GM23338 (cell line): ENCODE data around the gene SLC5A6. TPM values are rescaled to one million over a fixed set of nuclear protein-coding genes. Genes with fewer than 3 reads are reported as not detected.

Source experiments
- ATAC-seq: fragments of 200-7000 bp; cut with Tn5 transposase; 3 replicates; pipeline ENCODE4 v1.9.1; 2020
- DNase-seq: peaks from one replicate; pipeline ENCODE4 v3.0.0-alpha.2; 2015; ENCODE audit warnings: low spot score
- H2AFZ ChIP-seq: fragments of 200-600 bp; sonication (generic); 2 replicates; pipeline ENCODE4 v1.8.0; 2016; ENCODE audit warnings: antibody characterized with exemption, mild to moderate bottlenecking, moderate library complexity
- H3F3A ChIP-seq: fragments of 200-600 bp; sonication (generic); replicated peaks from 2 replicates; pipeline ENCODE4 v1.8.0; 2017; ENCODE audit warnings: antibody characterized with exemption, mixed run types, low read depth
- H3K27ac ChIP-seq: fragments of 200-600 bp; sonication (generic); 2 replicates; pipeline ENCODE4 v1.6.1; 2016; ENCODE audit warnings: low read depth
- H3K27me3 ChIP-seq: fragments of 200-600 bp; sonication (generic); 2 replicates; pipeline ENCODE4 v1.8.0; 2016; ENCODE audit warnings: mild to moderate bottlenecking, mixed run types, moderate library complexity; ENCODE audit not compliant: insufficient read depth
- H3K36me3 ChIP-seq: fragments of 200-600 bp; sonication (generic); 2 replicates; pipeline ENCODE4 v1.8.0; 2016; ENCODE audit warnings: mild to moderate bottlenecking; ENCODE audit not compliant: insufficient read depth
- H3K4me1 ChIP-seq: fragments of 200-600 bp; sonication (generic); 2 replicates; pipeline ENCODE4 v1.8.0; 2016; ENCODE audit warnings: mild to moderate bottlenecking, moderate library complexity; ENCODE audit not compliant: insufficient read depth
- H3K4me2 ChIP-seq: fragments of 200-600 bp; sonication (generic); 2 replicates; pipeline ENCODE4 v1.7.1; 2017; ENCODE audit warnings: mixed run types
- H3K4me3 ChIP-seq: fragments of 200-600 bp; sonication (generic); 2 replicates; pipeline ENCODE4 v1.6.1; 2016; ENCODE audit warnings: mixed run types
- H3K79me2 ChIP-seq: fragments of 200-600 bp; sonication (generic); replicated peaks from 2 replicates; pipeline ENCODE4 v1.8.0; 2017; ENCODE audit warnings: mild to moderate bottlenecking; ENCODE audit not compliant: insufficient read depth
- H3K9me2 ChIP-seq: fragments of 200-600 bp; sonication (generic); 2 replicates; pipeline ENCODE4 v1.8.0; 2017; ENCODE audit not compliant: insufficient read depth
- H4K20me1 ChIP-seq: fragments of 200-600 bp; sonication (generic); replicated peaks from 2 replicates; pipeline ENCODE4 v1.8.0; 2017; ENCODE audit warnings: mild to moderate bottlenecking; ENCODE audit not compliant: insufficient read depth
- H3K27ac Mint-ChIP-seq: 2 replicates; pipeline ENCODE4 v1.8.0; 2020; ENCODE audit warnings: inconsistent platforms, mild to moderate bottlenecking, moderate library complexity, mixed read lengths
- H3K27me3 Mint-ChIP-seq: 3 replicates; pipeline ENCODE4 v1.8.0; 2022; ENCODE audit warnings: low read depth, mild to moderate bottlenecking, moderate library complexity, mixed read lengths, inconsistent platforms; ENCODE audit not compliant: insufficient read depth, poor library complexity
- H3K36me3 Mint-ChIP-seq: 3 replicates; pipeline ENCODE4 v1.8.0; 2021; ENCODE audit warnings: low read depth, mild to moderate bottlenecking, inconsistent platforms, moderate library complexity, mixed read lengths
- H3K4me1 Mint-ChIP-seq: 3 replicates; pipeline ENCODE4 v1.8.0; 2020; ENCODE audit warnings: mild to moderate bottlenecking, inconsistent platforms, mixed read lengths
- H3K4me3 Mint-ChIP-seq: 3 replicates; pipeline ENCODE4 v1.8.0; 2021; ENCODE audit warnings: moderate library complexity, mild to moderate bottlenecking, inconsistent platforms, mixed read lengths
- H3K9me3 Mint-ChIP-seq: 3 replicates; pipeline ENCODE4 v1.8.0; 2020; ENCODE audit warnings: moderate library complexity, mild to moderate bottlenecking, inconsistent platforms, mixed read lengths
- CREB1 ChIP-seq: fragments of 250-450 bp; sonication (Bioruptor Pico); IDR thresholded peaks from 2 replicates; pipeline ENCODE4 v1.5.0; 2020; ENCODE audit warnings: low read depth, mild to moderate bottlenecking, moderate library complexity
- EZH2 ChIP-seq: fragments of 200-600 bp; sonication (generic); IDR thresholded peaks from one replicate; pipeline ENCODE4 v1.8.0; 2017; ENCODE audit warnings: antibody characterized with exemption, mild to moderate bottlenecking, low read depth; ENCODE audit not compliant: unreplicated experiment
- EZH2phosphoT487 ChIP-seq: fragments of 200-600 bp; sonication (generic); IDR thresholded peaks from one replicate; pipeline ENCODE4 v1.8.1; 2018; ENCODE audit warnings: antibody characterized with exemption; ENCODE audit not compliant: unreplicated experiment
- JUNB ChIP-seq: IDR thresholded peaks from one replicate; pipeline ENCODE4 v1.6.1; 2016; ENCODE audit warnings: antibody characterized with exemption; ENCODE audit not compliant: unreplicated experiment
- NANOG ChIP-seq: IDR thresholded peaks from 2 replicates; pipeline ENCODE4 v1.6.1; 2016; ENCODE audit warnings: antibody characterized with exemption, borderline replicate concordance
- POLR2AphosphoS5 ChIP-seq: IDR thresholded peaks from 2 replicates; pipeline ENCODE4 v1.6.1; 2016; ENCODE audit warnings: antibody characterized with exemption, low read depth
- ZNF114 ChIP-seq: fragments of 250-450 bp; sonication (Bioruptor Pico); IDR thresholded peaks from 2 replicates; pipeline ENCODE4 v1.5.0; 2020; ENCODE audit warnings: mild to moderate bottlenecking, moderate library complexity
- ZNF331 ChIP-seq: fragments of 250-450 bp; sonication (Bioruptor Pico); IDR thresholded peaks from 2 replicates; pipeline ENCODE4 v1.5.0; 2020; ENCODE audit warnings: low read depth, mild to moderate bottlenecking, moderate library complexity
- polyA plus RNA-seq: library from polyadenylated mRNA; unstranded; fragments of >200 nt; fragmentation: Nextera tagmentation; extraction: Ambion mirVana; gene quantifications from 2 replicates; pipeline ENCODE4 v1.2.1, GENCODE V29; 2016
- total RNA-seq: library from RNA; depleted of rRNA; stranded (reverse); fragments of >200 nt; shearing (Covaris generic); gene quantifications from 2 replicates; pipeline ENCODE4 v1.2.3, GENCODE V29; 2014
- TF ChIP-seq, protein P1 (sequence below): IDR thresholded peaks from 2 replicates; pipeline ENCODE4 v1.6.1; 2016; ENCODE audit warnings: antibody characterized with exemption
- TF ChIP-seq, protein P2 (sequence below): IDR thresholded peaks from one replicate; pipeline ENCODE4 v1.6.1; 2018; ENCODE audit warnings: antibody characterized with exemption; ENCODE audit not compliant: unreplicated experiment
- TF ChIP-seq, protein P3 (sequence below), 2 experiments: fragments of 200-600 bp in 1 of 2; sonication (generic) in 1 of 2; conservative IDR thresholded peaks; 2 replicates each; pipeline versions ENCODE4 v1.5.1 to v1.6.1; 2016 to 2017; ENCODE audit warnings: antibody characterized with exemption in 2 of 2, low read depth in 2 of 2, mild to moderate bottlenecking in 2 of 2, moderate library complexity in 1 of 2

Gene SLC5A6
- total and polyA plus RNA-seq, 2 experiments from 2014 or later, result 44.3 to 153 TPM

DNA sequence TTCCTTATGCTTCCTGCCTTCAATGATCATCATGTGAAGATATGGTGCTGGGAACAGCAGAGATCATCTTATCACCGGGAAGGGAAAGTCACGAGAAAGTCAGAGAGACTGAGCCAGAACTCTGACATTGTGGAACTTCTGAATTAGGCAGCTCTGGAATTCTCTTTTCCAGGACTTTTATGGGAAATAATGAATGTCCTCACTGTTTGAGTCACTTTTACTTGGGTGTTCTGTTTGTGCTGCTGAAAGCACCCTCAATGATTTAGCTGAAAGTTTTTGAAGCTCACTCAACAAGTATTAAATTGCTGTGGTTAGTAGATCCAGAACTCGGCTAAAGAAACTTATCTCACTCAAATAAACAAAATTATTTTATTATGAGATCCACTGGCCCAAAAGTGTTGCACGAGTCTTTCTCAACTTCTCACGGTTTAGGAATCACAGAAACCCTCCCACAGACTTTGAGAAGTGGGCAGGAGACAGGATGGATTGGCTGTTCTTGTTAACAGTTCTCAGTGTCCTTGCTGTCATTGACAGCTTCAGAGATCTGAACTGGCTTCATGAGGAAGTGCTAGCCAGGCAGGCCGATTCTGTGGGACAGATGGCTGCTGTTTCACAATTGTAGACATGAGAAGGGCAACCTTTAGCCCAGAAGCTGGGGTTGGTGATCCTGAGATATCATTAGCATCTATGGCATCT lies 26.6 kb downstream of the SLC5A6 start (continued):
- TF ChIP-seq, protein P1, sequence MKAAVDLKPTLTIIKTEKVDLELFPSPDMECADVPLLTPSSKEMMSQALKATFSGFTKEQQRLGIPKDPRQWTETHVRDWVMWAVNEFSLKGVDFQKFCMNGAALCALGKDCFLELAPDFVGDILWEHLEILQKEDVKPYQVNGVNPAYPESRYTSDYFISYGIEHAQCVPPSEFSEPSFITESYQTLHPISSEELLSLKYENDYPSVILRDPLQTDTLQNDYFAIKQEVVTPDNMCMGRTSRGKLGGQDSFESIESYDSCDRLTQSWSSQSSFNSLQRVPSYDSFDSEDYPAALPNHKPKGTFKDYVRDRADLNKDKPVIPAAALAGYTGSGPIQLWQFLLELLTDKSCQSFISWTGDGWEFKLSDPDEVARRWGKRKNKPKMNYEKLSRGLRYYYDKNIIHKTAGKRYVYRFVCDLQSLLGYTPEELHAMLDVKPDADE, result no peak
- no peak for TF ChIP-seq EZH2phosphoT487
- no peak for TF ChIP-seq CREB1
- TF ChIP-seq, protein P2, sequence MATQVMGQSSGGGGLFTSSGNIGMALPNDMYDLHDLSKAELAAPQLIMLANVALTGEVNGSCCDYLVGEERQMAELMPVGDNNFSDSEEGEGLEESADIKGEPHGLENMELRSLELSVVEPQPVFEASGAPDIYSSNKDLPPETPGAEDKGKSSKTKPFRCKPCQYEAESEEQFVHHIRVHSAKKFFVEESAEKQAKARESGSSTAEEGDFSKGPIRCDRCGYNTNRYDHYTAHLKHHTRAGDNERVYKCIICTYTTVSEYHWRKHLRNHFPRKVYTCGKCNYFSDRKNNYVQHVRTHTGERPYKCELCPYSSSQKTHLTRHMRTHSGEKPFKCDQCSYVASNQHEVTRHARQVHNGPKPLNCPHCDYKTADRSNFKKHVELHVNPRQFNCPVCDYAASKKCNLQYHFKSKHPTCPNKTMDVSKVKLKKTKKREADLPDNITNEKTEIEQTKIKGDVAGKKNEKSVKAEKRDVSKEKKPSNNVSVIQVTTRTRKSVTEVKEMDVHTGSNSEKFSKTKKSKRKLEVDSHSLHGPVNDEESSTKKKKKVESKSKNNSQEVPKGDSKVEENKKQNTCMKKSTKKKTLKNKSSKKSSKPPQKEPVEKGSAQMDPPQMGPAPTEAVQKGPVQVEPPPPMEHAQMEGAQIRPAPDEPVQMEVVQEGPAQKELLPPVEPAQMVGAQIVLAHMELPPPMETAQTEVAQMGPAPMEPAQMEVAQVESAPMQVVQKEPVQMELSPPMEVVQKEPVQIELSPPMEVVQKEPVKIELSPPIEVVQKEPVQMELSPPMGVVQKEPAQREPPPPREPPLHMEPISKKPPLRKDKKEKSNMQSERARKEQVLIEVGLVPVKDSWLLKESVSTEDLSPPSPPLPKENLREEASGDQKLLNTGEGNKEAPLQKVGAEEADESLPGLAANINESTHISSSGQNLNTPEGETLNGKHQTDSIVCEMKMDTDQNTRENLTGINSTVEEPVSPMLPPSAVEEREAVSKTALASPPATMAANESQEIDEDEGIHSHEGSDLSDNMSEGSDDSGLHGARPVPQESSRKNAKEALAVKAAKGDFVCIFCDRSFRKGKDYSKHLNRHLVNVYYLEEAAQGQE, result no peak
- TF ChIP-seq, protein P3, sequence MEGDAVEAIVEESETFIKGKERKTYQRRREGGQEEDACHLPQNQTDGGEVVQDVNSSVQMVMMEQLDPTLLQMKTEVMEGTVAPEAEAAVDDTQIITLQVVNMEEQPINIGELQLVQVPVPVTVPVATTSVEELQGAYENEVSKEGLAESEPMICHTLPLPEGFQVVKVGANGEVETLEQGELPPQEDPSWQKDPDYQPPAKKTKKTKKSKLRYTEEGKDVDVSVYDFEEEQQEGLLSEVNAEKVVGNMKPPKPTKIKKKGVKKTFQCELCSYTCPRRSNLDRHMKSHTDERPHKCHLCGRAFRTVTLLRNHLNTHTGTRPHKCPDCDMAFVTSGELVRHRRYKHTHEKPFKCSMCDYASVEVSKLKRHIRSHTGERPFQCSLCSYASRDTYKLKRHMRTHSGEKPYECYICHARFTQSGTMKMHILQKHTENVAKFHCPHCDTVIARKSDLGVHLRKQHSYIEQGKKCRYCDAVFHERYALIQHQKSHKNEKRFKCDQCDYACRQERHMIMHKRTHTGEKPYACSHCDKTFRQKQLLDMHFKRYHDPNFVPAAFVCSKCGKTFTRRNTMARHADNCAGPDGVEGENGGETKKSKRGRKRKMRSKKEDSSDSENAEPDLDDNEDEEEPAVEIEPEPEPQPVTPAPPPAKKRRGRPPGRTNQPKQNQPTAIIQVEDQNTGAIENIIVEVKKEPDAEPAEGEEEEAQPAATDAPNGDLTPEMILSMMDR (conservative IDR thresholded peaks at IDR 0.05; ENCODE audit: low read depth in 2 of 2), result no peak

DNA sequence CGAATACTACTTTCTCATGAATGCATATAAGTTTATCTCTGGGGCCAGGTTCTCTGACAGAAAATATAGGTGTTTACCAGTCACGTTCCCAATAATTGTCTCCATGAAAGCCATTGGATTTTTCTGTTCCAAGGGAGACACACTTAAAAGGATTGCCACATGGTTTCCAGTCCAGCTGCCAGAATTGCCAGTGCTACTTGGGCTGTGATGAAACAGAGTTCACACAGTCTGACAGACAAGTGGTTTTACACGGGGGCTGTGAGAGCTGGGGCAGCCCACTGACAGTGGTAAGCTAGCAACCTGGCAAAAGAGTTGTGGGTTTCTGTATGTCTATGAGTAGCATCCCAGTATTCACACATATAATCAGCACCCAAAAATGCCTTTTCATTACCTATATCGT lies 28.0 kb downstream of the SLC5A6 start:
- Mint-ChIP-seq H3K36me3 (no peaks in the 10 kb centered on the region), H3K27ac (no peak overlapping the region), H3K9me3 (no peaks in the 10 kb centered on the region), H3K4me1 (no peaks in the 10 kb centered on the region), H3K27me3 (peaks cover 2% of the 10 kb centered on the region), H3K4me3 (no peak overlapping the region)
- Histone ChIP-seq H3K27ac (no peak overlapping the region), H3K27me3 (no peaks in the 10 kb centered on the region), H3K4me3 (no peak overlapping the region), H3K4me1 (no peaks in the 10 kb centered on the region), H4K20me1 (no peaks in the 10 kb centered on the region), H3K9me2 (no peaks in the 10 kb centered on the region), H3F3A (no peaks in the 10 kb centered on the region), H2AFZ (no peak overlapping the region), H3K4me2 (no peak overlapping the region), H3K36me3 (no peaks in the 10 kb centered on the region), H3K79me2 (no peaks in the 10 kb centered on the region)
- ATAC-seq, result no peak
- DNase-seq, result no peak
- TF ChIP-seq, protein P3 (conservative IDR thresholded peaks at IDR 0.05; ENCODE audit: low read depth in 2 of 2), result no peak
- TF ChIP-seq POLR2AphosphoS5 (no peak), EZH2phosphoT487 (no peak), EZH2 (no peak), CREB1 (no peak), JUNB (no peak), ZNF114 (CRISPR knock-in tag) (no peak), NANOG (no peak), ZNF331 (no peak)
- TF ChIP-seq, protein P1, result no peak
- TF ChIP-seq, protein P2, result no peak
